ENCODE data around the gene MYL6B. TPM values are rescaled to one million over a fixed set of nuclear protein-coding genes. Genes with fewer than 3 reads are reported as not detected.

Gene MYL6B
- total and polyA plus RNA-seq, 2 of the 4 experiments (the other 2 are of a cell fraction) = 78.3 to 112 TPM

- peaks cover 7% of the 10 kb centered on the region for H3K4me1 ChIP-seq (ENCODE audit: control insufficient read depth, insufficient read depth, low read length)
- no peak overlapping the region for H3K14ac ChIP-seq (replicated peaks; ENCODE audit: low read depth, low read length)
- dilution Hi-C loops (cut with HindIII; ENCODE audit: low sequenced_read_pairs, unreplicated experiment) (no loop called here), intact Hi-C loops (cut with micrococcal nuclease) (no loop called here), in situ Hi-C loops (cut with MboI; ENCODE audit: low sequenced_read_pairs) (no loop called here)
- no TSS peak for BruUV-seq (replicated peaks)
- H3K9ac ChIP-seq (ENCODE audit: low read depth, low read length) = no peak overlapping the region
- peaks cover 21% of the 10 kb centered on the region for H3K36me3 ChIP-seq (ENCODE audit: control insufficient read depth, insufficient read depth, low read length)
- H3K4me2 ChIP-seq (ENCODE audit: low read depth, low read length) = no peak overlapping the region
- no peak overlapping the region for H2AK9ac ChIP-seq (replicated peaks; ENCODE audit: low read depth, low read length, poor library complexity)
- no peak overlapping the region for H3K56ac ChIP-seq (ENCODE audit: extremely low read depth, insufficient read depth, low read length)
- no peaks in the 10 kb centered on the region for H3K27me3 ChIP-seq (ENCODE audit: control insufficient read depth, insufficient read depth, low read length)
- ChIA-PET POLR2A (ENCODE audit: unreplicated experiment) (no interaction called here), CTCF (interaction anchor here (1.5 kb wide), 1 partner anchor 13 kb away, joined by 6 read pairs; the partner anchor contains the start of gene SMARCC2)
- no peak overlapping the region for H4K91ac ChIP-seq (ENCODE audit: insufficient read depth, low read depth, low read length)
- H3K9me1 ChIP-seq (ENCODE audit: insufficient read depth, low read length) = no peaks in the 10 kb centered on the region
- H3K23ac ChIP-seq (ENCODE audit: low read depth, low read length) = no peak overlapping the region
- H3K4ac ChIP-seq (ENCODE audit: low read depth, low read length) = no peak overlapping the region
- no peak overlapping the region for H3K27ac ChIP-seq (ENCODE audit: insufficient read depth, low read length)
- no peak overlapping the region for H4K8ac ChIP-seq (ENCODE audit: low read depth in 2 of 2, low read length in 2 of 2)
- no CpG with 5 or more reads among the region's 1 CpG for WGBS, 2 experiments (ENCODE audit: extremely low coverage in 2 of 2, insufficient read length in 1 of 2)
- no peak overlapping the region for H2BK120ac ChIP-seq (ENCODE audit: low read depth, low read length)
- no peak overlapping the region; the same call in 1 of the 2 replicates for H4K5ac ChIP-seq (ENCODE audit: low read depth, low read length)
- H3K9me3 ChIP-seq (ENCODE audit: control insufficient read depth, insufficient read depth, low read length) = no peaks in the 10 kb centered on the region
- no peak overlapping the region for H2BK5ac ChIP-seq (ENCODE audit: low read depth, low read length, poor library complexity, severe bottlenecking)
- peaks cover 6 to 23% of the 10 kb centered on the region in 2 experiments for H3K79me1 ChIP-seq (ENCODE audit: low read depth in 1 of 2, low read length in 2 of 2)
- no peak overlapping the region for H3K18ac ChIP-seq (ENCODE audit: low read depth, low read length)
- no peak for TF ChIP-seq CHD1 (IDR thresholded peaks at IDR 0.05; ENCODE audit: low read depth, low read length)
- no peak for TF ChIP-seq RCOR1 (IDR thresholded peaks at IDR 0.05; ENCODE audit: insufficient replicate concordance, low read length)
- no peak for TF ChIP-seq POLR2A (IDR thresholded peaks at IDR 0.05; ENCODE audit: low read depth, low read length)
- no peak for TF ChIP-seq CTCF (conservative IDR thresholded peaks at IDR 0.05; ENCODE audit: low read depth, low read length)
- no peak for TF ChIP-seq FOS (IDR thresholded peaks at IDR 0.05; ENCODE audit: low read depth, low read length)
- TF ChIP-seq NFE2L2 (IDR thresholded peaks at IDR 0.05; ENCODE audit: low read depth, low read length) = no peak
- no peak for TF ChIP-seq MAZ (IDR thresholded peaks at IDR 0.05; ENCODE audit: borderline replicate concordance, low read depth, low read length)
- no peak for TF ChIP-seq MAFK (IDR thresholded peaks at IDR 0.05; ENCODE audit: low read depth, low read length)
- no peak for TF ChIP-seq MXI1 (IDR thresholded peaks at IDR 0.05; ENCODE audit: borderline replicate concordance, low read depth, low read length)
- TF ChIP-seq USF2 (IDR thresholded peaks at IDR 0.05; ENCODE audit: low read depth, low read length) = no peak
- no peak for TF ChIP-seq RFX5 (IDR thresholded peaks at IDR 0.05; ENCODE audit: low read depth, low read length)
- no peak for TF ChIP-seq ELK1 (IDR thresholded peaks at IDR 0.05; ENCODE audit: borderline replicate concordance, low read depth, low read length)
- no peak for TF ChIP-seq SMC3 (IDR thresholded peaks at IDR 0.05; ENCODE audit: low read depth, low read length)
- no peak for TF ChIP-seq RAD21 (IDR thresholded peaks at IDR 0.05; ENCODE audit: low read length)
- no peak for TF ChIP-seq CEBPB (IDR thresholded peaks at IDR 0.05; ENCODE audit: low read depth, low read length)
- TF ChIP-seq BHLHE40 (IDR thresholded peaks at IDR 0.05; ENCODE audit: low read depth, low read length) = no peak
- H3K4me3 ChIP-seq (ENCODE audit: insufficient read depth, low read depth, low read length) = no peak overlapping the region
- DNase-seq (no peak), ATAC-seq (ENCODE audit: low read depth) (no peak)
- H2BK20ac ChIP-seq (ENCODE audit: low read depth, low read length) = no peak overlapping the region
- H4K20me1 ChIP-seq (ENCODE audit: insufficient read depth, low read length) = peaks cover 11% of the 10 kb centered on the region
- H2BK15ac ChIP-seq (ENCODE audit: low read depth, low read length) = no peak overlapping the region
- no peak overlapping the region for H2AK5ac ChIP-seq (ENCODE audit: low read depth, low read length)
- H2AFZ ChIP-seq (replicated peaks; ENCODE audit: low read length, poor library complexity) = no peak overlapping the region
Measured at GRCh38 chr12:56202366-56202765, 50.0 kb downstream of the MYL6B start.

All from IMR-90 (cell line).